Astrocyte (in vitro differentiated cells and primary cell): ENCODE results near the gene MS4A10.

Experiments
- EZH2 ChIP-seq: IDR thresholded peaks from 2 replicates; pipeline ENCODE4 v1.6.1; 2012; ENCODE audit warnings: mild to moderate bottlenecking, low read length, inconsistent platforms; ENCODE audit not compliant: insufficient read depth
- TF ChIP-seq, protein P1 (sequence below): IDR thresholded peaks from 2 replicates; pipeline ENCODE4 v1.5.1; 2011; ENCODE audit warnings: low read depth, mild to moderate bottlenecking, inconsistent platforms, low read length, moderate library complexity; ENCODE audit not compliant: insufficient read depth

DNA sequence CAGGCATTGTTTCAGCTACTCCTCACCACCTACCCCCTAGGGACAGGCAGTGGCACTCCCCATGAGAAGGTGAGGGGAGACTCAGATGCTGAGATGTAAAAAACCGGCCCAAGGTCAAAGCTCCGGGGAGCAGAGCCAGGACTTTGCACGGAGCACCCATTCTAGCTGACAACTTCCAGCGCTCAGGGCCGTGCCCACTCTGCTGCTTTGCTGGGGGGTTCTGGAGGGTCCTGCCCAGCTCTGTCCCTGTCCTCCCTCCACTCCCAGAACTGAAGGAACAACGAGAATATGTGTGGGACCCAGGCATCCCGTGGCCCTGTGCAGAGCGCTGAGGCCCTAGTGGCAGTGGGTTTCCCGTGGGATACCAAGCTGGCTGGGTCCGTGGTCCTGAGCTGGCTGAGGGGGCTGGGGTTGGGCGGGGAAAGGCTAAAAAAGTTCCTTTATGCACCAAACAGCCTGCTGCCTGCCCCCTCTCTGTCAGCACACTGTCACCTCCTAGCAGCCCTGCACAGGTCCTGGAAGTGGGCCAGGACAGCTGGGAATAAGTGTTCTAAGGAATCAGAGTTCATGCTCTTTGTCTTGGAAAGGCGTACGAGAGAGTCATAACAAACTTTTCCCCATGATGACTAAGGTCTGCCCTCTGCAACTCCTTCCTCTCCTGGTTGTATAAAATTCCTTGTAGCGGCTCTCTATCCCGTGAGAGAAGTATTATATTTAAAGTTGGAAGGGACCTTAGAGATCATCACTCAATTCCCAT lies 1.9 kb downstream of the MS4A10 start:
- TF ChIP-seq, protein P1, sequence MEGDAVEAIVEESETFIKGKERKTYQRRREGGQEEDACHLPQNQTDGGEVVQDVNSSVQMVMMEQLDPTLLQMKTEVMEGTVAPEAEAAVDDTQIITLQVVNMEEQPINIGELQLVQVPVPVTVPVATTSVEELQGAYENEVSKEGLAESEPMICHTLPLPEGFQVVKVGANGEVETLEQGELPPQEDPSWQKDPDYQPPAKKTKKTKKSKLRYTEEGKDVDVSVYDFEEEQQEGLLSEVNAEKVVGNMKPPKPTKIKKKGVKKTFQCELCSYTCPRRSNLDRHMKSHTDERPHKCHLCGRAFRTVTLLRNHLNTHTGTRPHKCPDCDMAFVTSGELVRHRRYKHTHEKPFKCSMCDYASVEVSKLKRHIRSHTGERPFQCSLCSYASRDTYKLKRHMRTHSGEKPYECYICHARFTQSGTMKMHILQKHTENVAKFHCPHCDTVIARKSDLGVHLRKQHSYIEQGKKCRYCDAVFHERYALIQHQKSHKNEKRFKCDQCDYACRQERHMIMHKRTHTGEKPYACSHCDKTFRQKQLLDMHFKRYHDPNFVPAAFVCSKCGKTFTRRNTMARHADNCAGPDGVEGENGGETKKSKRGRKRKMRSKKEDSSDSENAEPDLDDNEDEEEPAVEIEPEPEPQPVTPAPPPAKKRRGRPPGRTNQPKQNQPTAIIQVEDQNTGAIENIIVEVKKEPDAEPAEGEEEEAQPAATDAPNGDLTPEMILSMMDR: no peak
- no peak for TF ChIP-seq EZH2
